Right ventricle myocardium inferior (tissue), 1 donor: ENCODE data around the gene RGS7BP. TPM values are rescaled to one million over a fixed set of nuclear protein-coding genes. Genes with fewer than 3 reads are reported as not detected.

Source experiments
- total RNA-seq: library from RNA; stranded (reverse); fragmentation: NEBNext Ultra II Directional; extraction: Animal tissue kit (Norgen Biotek cat#: 25700); gene quantifications from one replicate; pipeline ENCODE4 v1.2.1, GENCODE V29; 2021
- donor health status: DM: no; HTN: yes; CAD: no; lungs with severe emphysema.

Gene RGS7BP
- total RNA-seq, 1 donor from 2014 or later, result 6.5 TPM

Other genes starting within 250 kb of the RGS7BP start
- gene SHISAL2B, start 184.5 kb downstream of the RGS7BP start, total RNA-seq, result not detected